Activated B cell treated with CpG ODN at 0.5 μM for 24 hours (primary cell): ENCODE data around the gene ANKFN1. TPM values are rescaled to one million over a fixed set of nuclear protein-coding genes. Genes with fewer than 3 reads are reported as not detected.

Experiments
- ATAC-seq: fragments of 200-7000 bp; cut with Tn5 transposase; one replicate; pipeline ENCODE4 v1.10.0; 2021; ENCODE audit warnings: low read depth, mild to moderate bottlenecking, moderate library complexity
- CTCF ChIA-PET: fragments of 350-600 bp; sonication (Branson Sonifier 250); formaldehyde crosslinking; loops from one replicate; lab custom pipeline; 2021; ENCODE audit warnings: antibody characterized with exemption; lab: Charles Lee
- POLR2A ChIA-PET: fragments of 350-600 bp; sonication (Branson Sonifier 250); formaldehyde crosslinking; loops from one replicate; lab custom pipeline; 2021; ENCODE audit warnings: antibody characterized with exemption; lab: Charles Lee
- DNase-seq: peaks from one replicate; pipeline ENCODE4 v3.0.0; 2022
- H3K27ac Mint-ChIP-seq: one replicate; pipeline ENCODE4 v1.8.0; 2020; ENCODE audit warnings: mixed read lengths
- H3K27me3 Mint-ChIP-seq: one replicate; pipeline ENCODE4 v1.8.0; 2021; ENCODE audit warnings: mixed read lengths
- H3K36me3 Mint-ChIP-seq: one replicate; pipeline ENCODE4 v1.8.0; 2021; ENCODE audit warnings: low read depth, mixed read lengths
- H3K4me1 Mint-ChIP-seq: one replicate; pipeline ENCODE4 v1.8.0; 2021; ENCODE audit warnings: mixed read lengths
- H3K4me3 Mint-ChIP-seq: one replicate; pipeline ENCODE4 v1.8.0; 2020; ENCODE audit warnings: mild to moderate bottlenecking, mixed read lengths
- H3K9me3 Mint-ChIP-seq: one replicate; pipeline ENCODE4 v1.8.0; 2020; ENCODE audit warnings: mixed read lengths
- intact Hi-C: fragments of 100-400 bp; cut with micrococcal nuclease; formaldehyde crosslinking; loops from one replicate; pipeline ENCODE4 v1.15.1; 2024
- total RNA-seq: library from RNA; stranded (reverse); gene quantifications from 2 replicates; pipeline ENCODE4 v1.2.3, GENCODE V29; 2022
- TF ChIP-seq, protein P1 (sequence below): fragments of 200-600 bp; IDR thresholded peaks from one replicate; pipeline ENCODE4 v1.8.0; 2022; ENCODE audit warnings: antibody characterized with exemption, mild to moderate bottlenecking

Gene ANKFN1
- total RNA-seq, 1 donor from 2014 or later: not detected

GRCh38 chr17:56136301-56136700 is 17.0 kb upstream of the ANKFN1 start:
- Mint-ChIP-seq H3K4me1 (no peaks in the 10 kb centered on the region), H3K9me3 (no peaks in the 10 kb centered on the region), H3K36me3 (no peaks in the 10 kb centered on the region), H3K27me3 (peaks cover 2% of the 10 kb centered on the region), H3K27ac (no peak overlapping the region), H3K4me3 (no peak overlapping the region)
- TF ChIP-seq, protein P1, sequence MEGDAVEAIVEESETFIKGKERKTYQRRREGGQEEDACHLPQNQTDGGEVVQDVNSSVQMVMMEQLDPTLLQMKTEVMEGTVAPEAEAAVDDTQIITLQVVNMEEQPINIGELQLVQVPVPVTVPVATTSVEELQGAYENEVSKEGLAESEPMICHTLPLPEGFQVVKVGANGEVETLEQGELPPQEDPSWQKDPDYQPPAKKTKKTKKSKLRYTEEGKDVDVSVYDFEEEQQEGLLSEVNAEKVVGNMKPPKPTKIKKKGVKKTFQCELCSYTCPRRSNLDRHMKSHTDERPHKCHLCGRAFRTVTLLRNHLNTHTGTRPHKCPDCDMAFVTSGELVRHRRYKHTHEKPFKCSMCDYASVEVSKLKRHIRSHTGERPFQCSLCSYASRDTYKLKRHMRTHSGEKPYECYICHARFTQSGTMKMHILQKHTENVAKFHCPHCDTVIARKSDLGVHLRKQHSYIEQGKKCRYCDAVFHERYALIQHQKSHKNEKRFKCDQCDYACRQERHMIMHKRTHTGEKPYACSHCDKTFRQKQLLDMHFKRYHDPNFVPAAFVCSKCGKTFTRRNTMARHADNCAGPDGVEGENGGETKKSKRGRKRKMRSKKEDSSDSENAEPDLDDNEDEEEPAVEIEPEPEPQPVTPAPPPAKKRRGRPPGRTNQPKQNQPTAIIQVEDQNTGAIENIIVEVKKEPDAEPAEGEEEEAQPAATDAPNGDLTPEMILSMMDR: no peak
- intact Hi-C loops: no loop called here
- ChIA-PET POLR2A (no interaction called here), CTCF (no interaction called here)
- DNase-seq: no peak
- no peak for ATAC-seq

DNA sequence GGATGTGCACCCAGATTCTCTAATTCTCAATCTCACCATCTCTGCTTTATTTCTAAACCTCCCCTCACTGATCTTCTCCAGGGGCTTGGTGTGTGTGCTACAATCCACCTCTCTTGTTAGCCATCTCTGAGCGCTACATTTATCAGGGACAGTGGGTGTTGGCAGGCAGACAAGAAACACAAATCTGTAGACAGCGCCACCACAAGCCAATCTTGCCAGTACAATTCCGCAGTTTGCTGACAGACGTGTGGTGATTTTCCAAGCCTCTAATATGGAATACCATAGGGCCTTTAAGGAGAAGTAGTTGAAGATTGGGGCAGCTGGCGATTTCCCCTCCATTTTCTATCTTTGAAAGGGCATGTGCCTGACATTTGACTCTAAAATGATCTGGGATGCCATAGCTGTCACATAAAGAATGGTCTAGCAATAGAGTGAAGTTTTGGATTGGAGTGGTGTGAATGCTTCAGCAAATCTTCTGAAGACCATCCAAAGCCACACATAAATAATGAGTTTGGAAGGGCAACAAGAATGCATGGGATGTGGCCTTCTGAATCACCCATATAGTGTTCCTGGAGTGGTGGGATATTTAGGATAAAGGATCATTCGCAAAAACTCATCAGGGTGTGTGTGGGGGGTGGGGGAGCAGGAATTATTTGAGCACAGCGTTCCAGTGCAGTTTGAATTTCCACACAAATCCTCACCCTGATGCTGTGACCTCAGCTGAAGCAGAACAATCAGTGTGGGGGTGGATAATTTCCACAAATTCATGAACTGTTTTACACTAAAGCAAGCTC is 12.0 kb upstream of the ANKFN1 start:
- ATAC-seq: no peak
- Mint-ChIP-seq H3K27ac (no peak overlapping the region), H3K9me3 (no peaks in the 10 kb centered on the region), H3K27me3 (peaks cover 2% of the 10 kb centered on the region), H3K4me3 (no peak overlapping the region), H3K36me3 (no peaks in the 10 kb centered on the region), H3K4me1 (no peaks in the 10 kb centered on the region)
- intact Hi-C loops: no loop called here
- TF ChIP-seq, protein P1: no peak
- POLR2A ChIA-PET: no interaction called here
- no peak for DNase-seq
- CTCF ChIA-PET: no interaction called here

DNA sequence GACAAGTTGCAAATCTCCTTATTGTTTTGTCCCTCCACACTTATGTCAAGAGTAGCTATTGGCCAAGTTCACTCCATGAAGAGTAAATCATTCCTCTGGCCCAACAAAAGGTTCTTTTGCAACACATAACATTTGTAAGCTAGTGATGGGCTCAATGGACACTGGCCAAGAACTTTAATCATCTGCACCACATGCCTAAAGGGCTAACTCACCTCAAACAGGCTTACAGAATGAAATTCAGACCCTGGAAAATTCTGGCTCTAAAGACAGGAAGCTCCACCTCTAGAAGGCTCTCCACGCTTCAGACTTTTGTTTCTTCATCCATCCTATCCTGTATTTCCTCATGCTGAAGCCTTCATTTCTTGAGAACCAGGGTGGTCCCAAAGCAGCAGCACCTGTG is 10.9 kb upstream of the ANKFN1 start:
- peaks cover 2% of the 10 kb centered on the region for H3K27me3 Mint-ChIP-seq
- CTCF ChIA-PET: no interaction called here
- H3K36me3 Mint-ChIP-seq: no peaks in the 10 kb centered on the region
- H3K4me3 Mint-ChIP-seq: no peak overlapping the region
- intact Hi-C loops: no loop called here
- H3K4me1 Mint-ChIP-seq: no peaks in the 10 kb centered on the region
- no peak for DNase-seq
- no peaks in the 10 kb centered on the region for H3K9me3 Mint-ChIP-seq
- POLR2A ChIA-PET: no interaction called here
- H3K27ac Mint-ChIP-seq: no peak overlapping the region
- no peak for ATAC-seq
- TF ChIP-seq, protein P1: no peak

DNA sequence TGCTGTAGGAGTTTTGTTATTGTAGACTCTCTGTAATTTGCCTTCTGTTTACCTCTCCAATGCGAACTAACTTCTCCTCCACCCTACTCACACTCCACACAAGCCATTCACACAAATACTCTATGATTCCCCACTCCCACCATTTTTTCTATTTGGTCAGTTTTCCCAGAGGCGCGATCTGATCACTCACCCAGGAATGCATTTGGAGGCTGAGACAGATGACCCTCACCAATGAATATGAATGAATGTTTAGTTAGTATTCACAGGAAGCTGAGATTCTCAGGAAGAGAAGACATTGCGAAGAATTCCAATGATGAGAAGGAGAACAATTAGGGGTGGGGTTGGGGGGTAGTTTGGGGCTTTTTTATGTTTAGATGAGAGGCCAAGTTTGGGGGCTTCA is 10.5 kb upstream of the ANKFN1 start:
- ATAC-seq (no peak), DNase-seq (no peak)
- CTCF ChIA-PET: no interaction called here
- H3K27ac Mint-ChIP-seq: no peak overlapping the region
- POLR2A ChIA-PET: no interaction called here
- TF ChIP-seq, protein P1: no peak
- peaks cover 2% of the 10 kb centered on the region for H3K27me3 Mint-ChIP-seq
- no peaks in the 10 kb centered on the region for H3K9me3 Mint-ChIP-seq
- H3K4me3 Mint-ChIP-seq: no peak overlapping the region
- H3K36me3 Mint-ChIP-seq: no peaks in the 10 kb centered on the region
- intact Hi-C loops: no loop called here
- no peaks in the 10 kb centered on the region for H3K4me1 Mint-ChIP-seq

DNA sequence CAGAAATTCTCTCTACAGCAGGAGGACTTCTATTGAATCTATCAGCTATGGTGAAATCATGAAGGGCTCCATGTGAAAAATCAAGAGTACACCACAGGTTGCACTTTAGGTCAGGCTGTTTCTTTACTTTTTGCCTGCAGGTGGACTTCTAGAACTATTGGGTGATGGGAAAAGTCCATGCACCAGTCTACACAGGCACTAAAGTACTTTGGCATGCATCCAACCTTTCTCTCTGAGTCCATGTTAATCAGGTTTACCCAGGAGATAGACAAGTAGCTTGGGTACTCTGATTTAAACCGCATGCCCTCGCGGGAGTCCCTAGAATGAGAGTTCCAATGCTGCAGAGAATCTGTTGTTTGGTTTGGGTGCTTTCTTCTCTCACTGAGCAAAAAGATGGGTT is 9.1 kb upstream of the ANKFN1 start:
- no peaks in the 10 kb centered on the region for H3K36me3 Mint-ChIP-seq
- no peaks in the 10 kb centered on the region for H3K4me1 Mint-ChIP-seq
- H3K9me3 Mint-ChIP-seq: no peaks in the 10 kb centered on the region
- POLR2A ChIA-PET: no interaction called here
- CTCF ChIA-PET: no interaction called here
- TF ChIP-seq, protein P1: no peak
- ATAC-seq: no peak
- no peak overlapping the region for H3K4me3 Mint-ChIP-seq
- intact Hi-C loops: no loop called here
- peaks cover 2% of the 10 kb centered on the region for H3K27me3 Mint-ChIP-seq
- DNase-seq: no peak
- H3K27ac Mint-ChIP-seq: no peak overlapping the region
